Neural progenitor cell (in vitro differentiated cells): ENCODE measurements around the gene PRDM16. TPM values are rescaled to one million over a fixed set of nuclear protein-coding genes. Genes with fewer than 3 reads are reported as not detected.

ENCODE experiments used
- DNase-seq: peaks from one replicate; pipeline ENCODE4 v3.0.0-alpha.2; 2016; ENCODE audit warnings: low spot score
- H2AFZ ChIP-seq: fragments of 200-600 bp; sonication (generic); replicated peaks from 2 replicates; pipeline ENCODE4 v1.6.1; 2016; ENCODE audit warnings: antibody characterized with exemption
- H3F3A ChIP-seq: fragments of 200-600 bp; sonication (generic); 2 replicates; pipeline ENCODE4 v1.6.1; 2016; ENCODE audit warnings: antibody characterized with exemption, low read depth
- H3K27ac ChIP-seq: fragments of 200-600 bp; sonication (generic); 2 replicates; pipeline ENCODE4 v1.5.1; 2016; ENCODE audit warnings: mild to moderate bottlenecking
- H3K27me3 ChIP-seq: fragments of 200-600 bp; sonication (generic); 2 replicates; pipeline ENCODE4 v1.6.1; 2016; ENCODE audit warnings: mild to moderate bottlenecking, moderate library complexity
- H3K36me3 ChIP-seq: fragments of 200-600 bp; sonication (generic); 2 replicates; pipeline ENCODE4 v1.5.1; 2016
- H3K4me1 ChIP-seq: fragments of 200-600 bp; sonication (generic); 2 replicates; pipeline ENCODE4 v1.6.1; 2016; ENCODE audit warnings: mixed run types
- H3K4me2 ChIP-seq: fragments of 200-600 bp; sonication (generic); 2 replicates; pipeline ENCODE4 v1.6.1; 2016
- H3K4me3 ChIP-seq: fragments of 200-600 bp; sonication (generic); 2 replicates; pipeline ENCODE4 v1.5.1; 2016
- H3K79me2 ChIP-seq: fragments of 200-600 bp; sonication (generic); 2 replicates; pipeline ENCODE4 v1.6.1; 2016; ENCODE audit warnings: low read depth
- H3K9ac ChIP-seq: fragments of 200-600 bp; sonication (generic); 2 replicates; pipeline ENCODE4 v1.6.1; 2016
- H3K9me3 ChIP-seq: fragments of 200-600 bp; sonication (generic); 2 replicates; pipeline ENCODE4 v1.5.1; 2016; ENCODE audit warnings: low read depth
- H4K20me1 ChIP-seq: fragments of 200-600 bp; sonication (generic); 2 replicates; pipeline ENCODE4 v1.6.1; 2016; ENCODE audit warnings: low read depth
- H3K27ac Mint-ChIP-seq: 3 replicates; pipeline ENCODE4 v1.8.0; 2021; ENCODE audit warnings: mixed read lengths
- H3K27me3 Mint-ChIP-seq: 2 replicates; pipeline ENCODE4 v1.8.0; 2022; ENCODE audit warnings: low read depth, mild to moderate bottlenecking, inconsistent platforms, moderate library complexity, mixed read lengths; ENCODE audit not compliant: insufficient read depth
- H3K36me3 Mint-ChIP-seq: 3 replicates; pipeline ENCODE4 v1.8.0; 2021; ENCODE audit warnings: mixed read lengths
- H3K4me1 Mint-ChIP-seq: 3 replicates; pipeline ENCODE4 v1.8.0; 2021; ENCODE audit warnings: mixed read lengths
- H3K4me3 Mint-ChIP-seq: 3 replicates; pipeline ENCODE4 v1.8.0; 2021; ENCODE audit warnings: mild to moderate bottlenecking, moderate library complexity, mixed read lengths
- H3K9me3 Mint-ChIP-seq: 3 replicates; pipeline ENCODE4 v1.8.0; 2020; ENCODE audit warnings: mixed read lengths
- CTCF ChIP-seq: fragments of 200-600 bp; sonication (generic); IDR thresholded peaks from 2 replicates; pipeline ENCODE4 v1.5.1; 2017; ENCODE audit warnings: antibody characterized with exemption, mild to moderate bottlenecking
- EZH2 ChIP-seq: fragments of 200-600 bp; sonication (generic); IDR thresholded peaks from 2 replicates; pipeline ENCODE4 v1.6.1; 2017; ENCODE audit warnings: antibody characterized with exemption, mild to moderate bottlenecking, moderate library complexity
- EZH2phosphoT487 ChIP-seq: fragments of 200-600 bp; sonication (generic); IDR thresholded peaks from 2 replicates; pipeline ENCODE4 v1.6.1; 2017; ENCODE audit warnings: antibody characterized with exemption
- total RNA-seq: library from RNA; depleted of rRNA; stranded (reverse); fragments of >200 nt; gene quantifications from 2 replicates; pipeline ENCODE4 v1.2.3, GENCODE V29; 2015; ENCODE audit warnings: low replicate concordance

Gene PRDM16
- total RNA-seq, 1 donor from 2014 or later = 1.9 TPM

GRCh38 chr1:3037281-3038040 lies 31.5 kb upstream of the PRDM16 start:
- Histone ChIP-seq H3K27ac (no peak overlapping the region), H3F3A (no peaks in the 10 kb centered on the region), H3K4me3 (no peak overlapping the region), H3K9ac (no peak overlapping the region), H2AFZ (no peak overlapping the region), H4K20me1 (no peaks in the 10 kb centered on the region), H3K4me2 (no peak overlapping the region), H3K36me3 (no peaks in the 10 kb centered on the region), H3K4me1 (no peaks in the 10 kb centered on the region), H3K9me3 (peaks cover 3% of the 10 kb centered on the region), H3K79me2 (no peaks in the 10 kb centered on the region), H3K27me3 (no peaks in the 10 kb centered on the region)
- peak overlapping the region; percentile 74 for H3K27ac Mint-ChIP-seq
- H3K36me3 Mint-ChIP-seq = no peaks in the 10 kb centered on the region
- peaks cover 16% of the 10 kb centered on the region for H3K4me1 Mint-ChIP-seq
- H3K9me3 Mint-ChIP-seq = no peaks in the 10 kb centered on the region
- H3K27me3 Mint-ChIP-seq = no peaks in the 10 kb centered on the region
- no peak for DNase-seq
- H3K4me3 Mint-ChIP-seq = no peak overlapping the region
- no peak for TF ChIP-seq EZH2phosphoT487
- TF ChIP-seq CTCF = no peak
- TF ChIP-seq EZH2 = no peak

- H3K36me3 Mint-ChIP-seq = no peaks in the 10 kb centered on the region
- Histone ChIP-seq H2AFZ (no peak overlapping the region), H3K79me2 (no peaks in the 10 kb centered on the region), H3K4me2 (no peak overlapping the region), H3K4me1 (no peaks in the 10 kb centered on the region), H3K27ac (no peak overlapping the region), H3K4me3 (no peak overlapping the region), H3K27me3 (no peaks in the 10 kb centered on the region), H4K20me1 (no peaks in the 10 kb centered on the region), H3K36me3 (no peaks in the 10 kb centered on the region), H3K9ac (no peak overlapping the region), H3K9me3 (peaks cover 3% of the 10 kb centered on the region), H3F3A (no peaks in the 10 kb centered on the region)
- no peak overlapping the region for H3K4me3 Mint-ChIP-seq
- H3K9me3 Mint-ChIP-seq = no peaks in the 10 kb centered on the region
- TF ChIP-seq CTCF (no peak), EZH2phosphoT487 (no peak), EZH2 (no peak)
- peaks cover 16% of the 10 kb centered on the region for H3K4me1 Mint-ChIP-seq
- H3K27ac Mint-ChIP-seq = peak overlapping the region; percentile 74
- no peaks in the 10 kb centered on the region for H3K27me3 Mint-ChIP-seq
- no peak for DNase-seq
Observed at GRCh38 chr1:3038113-3038551, 30.9 kb upstream of the PRDM16 start.

- TF ChIP-seq EZH2 (no peak), EZH2phosphoT487 (no peak), CTCF (no peak)
- Mint-ChIP-seq H3K27me3 (no peaks in the 10 kb centered on the region), H3K4me1 (peaks cover 16% of the 10 kb centered on the region), H3K36me3 (no peaks in the 10 kb centered on the region), H3K27ac (no peak overlapping the region), H3K4me3 (no peak overlapping the region), H3K9me3 (no peaks in the 10 kb centered on the region)
- Histone ChIP-seq H3K79me2 (no peaks in the 10 kb centered on the region), H3K9ac (no peak overlapping the region), H3K4me2 (no peak overlapping the region), H3K36me3 (no peaks in the 10 kb centered on the region), H3K27me3 (no peaks in the 10 kb centered on the region), H2AFZ (no peak overlapping the region), H4K20me1 (no peaks in the 10 kb centered on the region), H3F3A (no peaks in the 10 kb centered on the region), H3K4me1 (no peaks in the 10 kb centered on the region), H3K4me3 (no peak overlapping the region), H3K27ac (no peak overlapping the region), H3K9me3 (peaks cover 3% of the 10 kb centered on the region)
- DNase-seq = no peak
Observed at GRCh38 chr1:3038571-3039181, 30.3 kb upstream of the PRDM16 start.
